Activated CD4-positive, alpha-beta T cell treated with anti-CD3 and anti-CD28 coated beads, Interleukin-2, amount 10 ng/mL, durations not matched to agents 24 days and 14 days (primary cell): ENCODE measurements around the gene BCO2. TPM values are rescaled to one million over a fixed set of nuclear protein-coding genes. Genes with fewer than 3 reads are reported as not detected.

ENCODE experiments used
- DNase-seq: peaks from one replicate; pipeline ENCODE4 v3.0.0; 2022
- H3K27ac Mint-ChIP-seq: one replicate; pipeline ENCODE4 v1.8.0; 2022; ENCODE audit warnings: mild to moderate bottlenecking, mixed read lengths
- H3K27me3 Mint-ChIP-seq: one replicate; pipeline ENCODE4 v1.8.0; 2022; ENCODE audit warnings: mixed read lengths
- H3K36me3 Mint-ChIP-seq: one replicate; pipeline ENCODE4 v1.8.0; 2022; ENCODE audit warnings: low read depth, mild to moderate bottlenecking, mixed read lengths
- H3K4me1 Mint-ChIP-seq: one replicate; pipeline ENCODE4 v1.8.0; 2021; ENCODE audit warnings: mixed read lengths
- H3K4me3 Mint-ChIP-seq: one replicate; pipeline ENCODE4 v1.8.0; 2022; ENCODE audit warnings: mild to moderate bottlenecking, moderate library complexity, mixed read lengths
- H3K9me3 Mint-ChIP-seq: one replicate; pipeline ENCODE4 v1.8.0; 2021; ENCODE audit warnings: mixed read lengths
- intact Hi-C: fragments of 100-400 bp; cut with micrococcal nuclease; formaldehyde crosslinking; loops from one replicate; pipeline ENCODE4 v1.15.1; 2023
- total RNA-seq: library from RNA; stranded (reverse); gene quantifications from 2 replicates; pipeline ENCODE4 v1.2.3, GENCODE V29; 2022

The BCO2 gene
- total RNA-seq, 1 donor from 2014 or later: 1.1 TPM

- H3K4me3 Mint-ChIP-seq: no peak overlapping the region
- intact Hi-C loops: no loop called here
- no peak for DNase-seq
- H3K36me3 Mint-ChIP-seq: no peaks in the 10 kb centered on the region
- no peak overlapping the region for H3K27ac Mint-ChIP-seq
- no peaks in the 10 kb centered on the region for H3K27me3 Mint-ChIP-seq
- H3K9me3 Mint-ChIP-seq: no peaks in the 10 kb centered on the region
- no peaks in the 10 kb centered on the region for H3K4me1 Mint-ChIP-seq
Measured at GRCh38 chr11:112255067-112255720, 79.9 kb downstream of the BCO2 start.

DNA sequence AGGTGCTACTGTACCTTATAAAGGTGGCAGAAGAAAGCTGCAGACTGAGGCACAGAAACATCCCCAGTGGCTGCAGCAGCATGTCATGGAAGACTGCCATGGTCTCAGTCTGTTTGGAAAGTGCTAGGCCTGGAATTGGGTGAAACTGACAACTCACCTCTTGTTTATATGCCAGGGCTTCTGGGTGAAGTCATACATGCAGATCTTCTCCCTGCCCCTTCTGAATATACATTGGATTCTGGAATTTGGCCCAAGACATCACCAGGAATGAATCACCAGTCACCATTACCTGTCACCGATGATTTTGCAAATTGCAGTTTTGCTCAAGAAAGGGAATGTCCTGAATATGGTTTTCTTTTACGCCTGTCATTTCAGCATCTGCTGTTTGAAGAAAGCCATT lies 85.2 kb downstream of the BCO2 start, which contains the start of gene PLET1:
Gene PLET1 (minus strand): TSS at position 371 of the 400 bp plus-strand sequence. CDS start 271 bp downstream, at position 100.
- intact Hi-C loops: no loop called here
- no peaks in the 10 kb centered on the region for H3K4me1 Mint-ChIP-seq

DNA sequence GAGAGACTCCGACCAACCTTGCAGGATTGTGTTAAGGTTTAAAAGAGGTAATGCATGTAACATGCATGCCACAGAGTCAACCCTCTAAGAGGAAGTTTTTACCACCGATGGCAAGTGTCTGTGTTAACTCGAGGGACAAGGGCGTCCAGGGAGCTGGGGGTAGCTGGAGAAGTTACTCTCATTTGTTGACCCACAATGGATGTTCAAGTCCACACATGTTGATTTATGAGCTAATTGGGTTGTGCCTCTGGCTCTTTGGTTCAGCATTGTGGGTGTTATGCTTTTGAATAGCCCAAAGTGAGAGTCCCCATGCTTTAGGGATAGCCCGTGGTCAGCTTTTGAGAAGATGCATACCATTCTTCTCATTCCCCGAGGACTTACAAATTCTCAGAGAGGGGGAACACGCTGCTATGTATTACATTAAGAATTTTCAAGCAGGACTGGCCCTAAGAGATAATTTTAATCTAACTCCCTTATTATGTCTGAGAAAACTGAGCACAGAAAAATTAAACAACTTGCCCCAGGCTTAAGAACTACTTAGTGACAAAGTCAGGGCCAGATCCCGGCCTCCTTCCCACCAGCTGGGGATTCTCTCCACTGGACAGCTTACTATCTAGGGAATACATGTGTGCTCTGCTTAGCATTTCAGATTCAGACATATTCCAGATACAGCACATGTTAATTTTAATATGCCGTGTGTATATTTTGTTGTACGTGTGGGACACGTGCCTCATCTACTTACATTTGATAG lies 90.5 kb downstream of the BCO2 start:
- intact Hi-C loops: no loop called here
- Mint-ChIP-seq H3K9me3 (no peaks in the 10 kb centered on the region), H3K36me3 (no peaks in the 10 kb centered on the region), H3K4me3 (no peak overlapping the region), H3K27me3 (no peaks in the 10 kb centered on the region), H3K4me1 (no peaks in the 10 kb centered on the region), H3K27ac (no peak overlapping the region)
- DNase-seq: no peak

More for the DNA sequence above, 85.2 kb downstream of the BCO2 start, which contains the start of gene PLET1:
- Mint-ChIP-seq H3K27ac (no peak within 1 kb of the TSS), H3K4me3 (no peak within 1 kb of the TSS), H3K9me3 (no peaks in the 10 kb centered on the region), H3K36me3 (no peaks in the 10 kb centered on the region), H3K27me3 (no peaks in the 10 kb centered on the region)
- DNase-seq: no peak

DNA sequence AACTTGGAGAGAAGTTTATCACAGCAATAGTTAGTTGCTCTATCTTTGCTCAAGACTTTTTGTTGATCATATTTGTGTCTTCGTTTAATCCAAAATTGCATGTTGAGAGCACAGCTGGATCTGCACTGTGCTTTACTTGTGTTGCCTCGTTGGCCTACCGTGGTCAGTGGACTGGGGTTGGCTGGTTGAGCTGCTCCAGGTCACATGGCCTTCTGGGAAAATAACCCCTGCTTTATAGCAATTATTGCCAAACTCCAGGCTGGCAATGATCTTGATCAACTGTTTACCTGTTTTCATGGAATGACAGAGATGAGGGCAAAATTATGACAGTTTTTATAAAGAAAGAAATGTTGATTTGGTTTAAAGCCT lies 91.1 kb downstream of the BCO2 start:
- intact Hi-C loops: no loop called here
- H3K27me3 Mint-ChIP-seq: no peaks in the 10 kb centered on the region
- no peak overlapping the region for H3K4me3 Mint-ChIP-seq
- H3K27ac Mint-ChIP-seq: no peak overlapping the region
- H3K9me3 Mint-ChIP-seq: no peaks in the 10 kb centered on the region
- no peaks in the 10 kb centered on the region for H3K36me3 Mint-ChIP-seq
- DNase-seq: no peak
- no peaks in the 10 kb centered on the region for H3K4me1 Mint-ChIP-seq

GRCh38 chr11:112267188-112267591 lies 91.9 kb downstream of the BCO2 start:
- intact Hi-C loops: no loop called here
- H3K9me3 Mint-ChIP-seq: no peaks in the 10 kb centered on the region
- H3K36me3 Mint-ChIP-seq: no peaks in the 10 kb centered on the region
- no peak overlapping the region for H3K4me3 Mint-ChIP-seq
- H3K27ac Mint-ChIP-seq: no peak overlapping the region
- no peaks in the 10 kb centered on the region for H3K27me3 Mint-ChIP-seq
- H3K4me1 Mint-ChIP-seq: no peaks in the 10 kb centered on the region
- no peak for DNase-seq

GRCh38 chr11:112268406-112268805 lies 93.1 kb downstream of the BCO2 start:
- Mint-ChIP-seq H3K27ac (no peak overlapping the region), H3K4me1 (no peaks in the 10 kb centered on the region), H3K27me3 (no peaks in the 10 kb centered on the region), H3K9me3 (no peaks in the 10 kb centered on the region), H3K36me3 (no peaks in the 10 kb centered on the region), H3K4me3 (no peak overlapping the region)
- no peak for DNase-seq
- intact Hi-C loops: no loop called here

Other genes starting within 250 kb of the BCO2 start
- 22.2 and 23.3 TPM in 2 replicates for gene DIXDC1, start 238.2 kb upstream of the BCO2 start, total RNA-seq
- gene DLAT, start 150.1 kb upstream of the BCO2 start, total RNA-seq: 59.2 and 61.8 TPM in 2 replicates
- gene PIH1D2, start 101.5 kb upstream of the BCO2 start, total RNA-seq: 0.21 and 0.59 TPM in 2 replicates
- 24.4 and 27.0 TPM in 2 replicates for gene NKAPD1, start 101.2 kb upstream of the BCO2 start, total RNA-seq
- gene TIMM8B, start 88.8 kb upstream of the BCO2 start, total RNA-seq: 86.3 and 89.7 TPM in 2 replicates
- 95.2 and 101 TPM in 2 replicates for gene SDHD, start 88.6 kb upstream of the BCO2 start, total RNA-seq
- 0.12 TPM in 1 of 2 replicates, not detected in the other for gene IL18, start 11.4 kb upstream of the BCO2 start, total RNA-seq
- gene TEX12, start 8.1 kb upstream of the BCO2 start, total RNA-seq: not detected in 2 replicates
- 33.1 and 34.4 TPM in 2 replicates for gene PTS, start 50.9 kb downstream of the BCO2 start, total RNA-seq
- gene PLET1, start 85.3 kb downstream of the BCO2 start, total RNA-seq: not detected in 2 replicates